GM12875 (cell line): ENCODE measurements around the gene TMEM184A.

Experiments
- H3K4me3 ChIP-seq: one replicate; pipeline ENCODE4 v1.5.1; 2011; ENCODE audit warnings: low read depth, low read length, control low read depth
- CTCF ChIP-seq: IDR thresholded peaks from 2 replicates; pipeline ENCODE4 v1.5.1; 2011; ENCODE audit warnings: low read depth, mild to moderate bottlenecking, control low read depth, inconsistent platforms, low read length, moderate library complexity, borderline replicate concordance; ENCODE audit not compliant: insufficient read depth

The TMEM184A gene

GRCh38 chr7:1580422-1581030 lies 24.5 kb upstream of the TMEM184A start:
- H3K4me3 ChIP-seq: no peak overlapping the region
- no peak for TF ChIP-seq CTCF

- peak; percentile 90 for TF ChIP-seq CTCF
- no peak overlapping the region for H3K4me3 ChIP-seq
Observed at GRCh38 chr7:1579481-1580421, 23.7 kb upstream of the TMEM184A start.

GRCh38 chr7:1578513-1578912 lies 22.5 kb upstream of the TMEM184A start:
- no peak for TF ChIP-seq CTCF
- no peak overlapping the region for H3K4me3 ChIP-seq

GRCh38 chr7:1576521-1577253 lies 20.7 kb upstream of the TMEM184A start:
- no peak overlapping the region for H3K4me3 ChIP-seq
- no peak for TF ChIP-seq CTCF

GRCh38 chr7:1575809-1576208 lies 19.8 kb upstream of the TMEM184A start:
- TF ChIP-seq CTCF: no peak
- no peak overlapping the region for H3K4me3 ChIP-seq

- H3K4me3 ChIP-seq: no peak overlapping the region
- TF ChIP-seq CTCF: no peak
Observed at GRCh38 chr7:1572111-1572822, 16.3 kb upstream of the TMEM184A start.
